GM19239 (cell line): ENCODE results near the gene FYB1.
A peak's percentile ranks its signal among the peaks of the same experiment; 100 is the strongest.

Experiments used
- DNase-seq: peaks from one replicate; pipeline ENCODE4 v3.0.0; 2011; ENCODE audit warnings: low spot score; ENCODE audit not compliant: insufficient read length
- FAIRE-seq: peaks from 2 replicates; lab custom pipeline; 2011; peaks lifted over from hg19 to GRCh38; lab: Jason Lieb, UNC

FYB1 gene

DNA sequence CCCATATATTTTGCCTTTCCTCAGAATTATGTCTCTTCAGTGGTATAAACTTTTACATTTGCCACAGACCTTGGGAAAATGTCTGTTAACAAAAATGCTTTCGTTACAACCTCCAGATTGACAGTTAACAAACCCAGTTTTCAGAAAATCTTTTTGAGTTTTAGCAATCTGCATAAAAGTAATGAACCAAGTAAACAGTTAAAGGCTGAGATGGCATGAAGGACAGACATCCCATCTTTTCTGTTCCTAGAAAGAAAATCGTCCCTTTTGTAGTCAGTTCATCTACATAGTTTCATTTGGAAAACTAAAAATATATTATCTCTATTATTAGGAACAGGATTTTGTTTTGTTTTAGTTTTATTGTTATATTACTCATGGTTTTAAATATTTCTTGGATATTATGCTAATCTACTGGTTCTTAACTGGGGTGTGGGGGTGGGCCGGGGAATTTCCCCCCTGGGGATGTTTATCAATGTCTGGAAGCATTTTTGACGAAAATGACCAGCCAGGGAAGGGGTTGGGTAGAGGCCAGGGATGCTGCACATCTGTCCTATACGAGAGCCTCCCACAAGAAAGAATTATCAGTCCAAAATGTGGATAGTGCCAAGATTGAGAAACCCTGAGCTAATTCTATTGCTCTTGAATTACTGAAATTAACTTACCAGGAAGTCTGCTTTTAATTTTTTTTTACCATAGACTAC lies 11.9 kb downstream of the FYB1 start:
- DNase-seq, result no peak
- FAIRE-seq, result no peak

DNA sequence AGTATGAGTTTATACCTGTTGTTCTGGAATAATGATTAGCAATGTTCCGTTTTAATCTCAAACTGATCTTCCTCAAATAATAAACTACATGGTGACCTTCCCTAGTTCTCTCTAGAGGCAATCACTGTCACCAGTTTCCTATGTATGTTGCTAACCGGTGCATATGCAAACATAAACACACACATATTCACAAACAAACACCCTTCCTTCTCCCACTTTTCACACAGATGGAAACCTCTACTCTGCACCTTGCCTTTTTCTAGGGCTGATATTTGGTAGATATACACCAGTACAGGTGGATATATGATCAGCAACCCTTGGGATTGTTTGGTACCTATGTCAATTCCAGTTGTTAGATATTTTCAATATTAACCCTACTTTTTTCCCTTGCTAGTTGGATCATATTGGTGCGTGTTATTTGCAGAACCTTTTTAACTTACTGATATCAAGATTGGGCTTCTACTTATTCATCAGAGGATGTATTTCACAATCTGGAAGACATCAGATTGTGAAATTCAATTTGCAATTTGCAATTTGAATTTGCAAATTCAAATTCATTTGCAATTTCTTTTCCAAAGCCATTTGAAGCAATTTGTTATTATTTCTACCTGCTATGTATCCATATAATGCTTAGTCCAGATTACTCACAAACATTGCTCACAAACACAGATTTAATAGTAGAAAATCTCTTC lies 12.6 kb downstream of the FYB1 start:
- DNase-seq, result no peak
- FAIRE-seq, result no peak

DNA sequence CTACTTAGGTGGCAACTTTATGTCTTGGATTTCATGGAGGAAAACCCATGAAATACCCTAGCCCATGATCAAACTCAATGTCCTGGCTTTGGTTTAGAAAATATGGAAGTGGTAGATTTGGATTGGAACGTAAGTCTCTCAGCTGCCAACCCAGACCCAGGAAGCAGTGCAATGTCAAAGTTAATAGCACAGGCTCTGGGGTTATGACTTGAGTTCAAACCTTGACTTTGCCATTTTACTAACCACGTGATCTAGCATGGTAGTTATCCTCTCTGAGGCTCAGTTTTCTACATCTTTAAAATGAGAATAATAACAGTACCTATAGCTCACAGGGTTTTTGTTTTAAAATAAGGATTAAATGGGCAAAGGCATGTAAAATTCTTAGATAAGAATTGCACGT lies 13.8 kb downstream of the FYB1 start:
- DNase-seq, result no peak
- FAIRE-seq, result no peak

DNA sequence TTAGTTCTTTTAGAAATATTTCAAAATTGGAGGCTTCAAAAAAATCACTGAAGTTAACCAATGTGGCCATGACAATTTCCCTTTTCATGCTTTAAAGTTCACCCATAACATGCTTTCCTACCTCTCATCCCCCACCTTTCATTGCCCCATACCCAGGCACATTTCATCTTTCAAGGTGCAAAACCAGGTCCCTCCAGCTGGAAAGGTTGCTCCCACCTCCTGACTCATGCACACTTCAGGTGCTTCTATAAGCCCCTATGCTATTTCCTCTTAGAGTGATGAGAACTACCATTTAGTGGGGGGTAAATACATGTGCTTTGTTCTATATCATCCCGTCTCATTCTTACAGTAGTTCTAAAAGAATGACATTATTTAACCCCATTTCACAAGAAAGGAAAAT lies 15.4 kb downstream of the FYB1 start:
- no peak for DNase-seq
- FAIRE-seq, result no peak

DNA sequence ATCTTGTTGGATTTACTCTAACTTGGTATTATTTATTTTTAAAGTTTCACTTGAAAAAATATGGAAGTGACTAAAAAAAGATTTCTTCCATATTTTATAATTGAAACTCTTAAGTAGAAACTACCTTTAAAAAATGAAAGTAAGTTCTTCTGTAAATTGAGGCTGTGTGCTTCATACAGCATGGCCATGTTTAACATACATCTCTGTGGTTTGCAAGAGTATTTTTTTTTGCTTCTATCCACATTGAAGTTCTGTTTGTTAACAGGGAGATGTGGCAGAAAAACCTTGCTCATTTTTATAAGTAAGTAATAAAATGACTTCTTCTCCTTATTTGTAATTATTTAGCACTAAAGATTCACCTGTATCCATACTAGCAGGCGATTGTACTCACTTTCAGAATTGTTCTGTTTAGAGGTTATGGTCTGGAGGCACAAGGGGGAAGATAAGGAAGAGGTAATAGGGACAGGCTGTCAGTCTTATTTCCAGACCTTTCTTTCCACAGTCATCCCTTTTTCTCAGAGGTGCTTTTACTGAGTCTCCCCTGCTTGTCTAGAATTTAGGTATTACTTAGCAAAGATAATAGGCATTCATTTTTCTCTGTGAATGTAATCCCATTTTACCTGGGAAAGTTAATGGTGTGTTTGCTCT lies 16.0 kb downstream of the FYB1 start:
- no peak for FAIRE-seq

DNA sequence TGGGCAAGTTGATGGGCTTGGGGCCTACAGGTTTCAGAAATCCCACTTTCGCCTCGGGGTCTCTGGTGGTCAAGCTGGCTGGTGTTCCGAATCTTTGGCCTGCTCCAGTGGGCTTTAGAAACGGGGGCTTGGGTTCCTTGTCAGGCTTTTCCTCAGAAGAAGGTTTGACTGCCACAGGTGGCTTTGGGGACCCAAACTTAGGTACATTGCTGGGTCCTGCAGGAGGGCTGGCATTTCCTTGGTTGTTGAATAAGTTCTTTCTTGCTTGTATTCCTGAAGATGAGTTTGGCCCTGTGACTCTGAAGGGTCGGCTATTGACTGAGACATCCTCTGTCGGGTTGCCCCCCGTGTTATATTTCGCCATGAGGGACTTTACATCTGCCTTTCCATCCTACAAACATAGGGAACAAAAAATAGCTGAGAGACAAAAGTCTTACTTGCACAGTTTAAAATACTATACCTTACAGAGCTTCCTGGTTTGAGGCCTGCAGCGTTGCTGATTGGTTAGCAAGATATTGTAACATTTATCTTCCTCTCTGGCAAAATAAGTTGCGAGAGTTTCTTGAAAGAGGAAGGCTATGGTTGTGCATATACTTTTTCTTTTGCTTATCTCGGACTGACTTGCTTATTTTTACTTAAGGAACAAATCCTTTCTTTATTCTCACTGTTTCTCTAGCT lies 16.6 kb downstream of the FYB1 start:
- DNase-seq (no peak), FAIRE-seq (no peak)

More for the DNA sequence above, 16.0 kb downstream of the FYB1 start:
- no peak for DNase-seq

DNA sequence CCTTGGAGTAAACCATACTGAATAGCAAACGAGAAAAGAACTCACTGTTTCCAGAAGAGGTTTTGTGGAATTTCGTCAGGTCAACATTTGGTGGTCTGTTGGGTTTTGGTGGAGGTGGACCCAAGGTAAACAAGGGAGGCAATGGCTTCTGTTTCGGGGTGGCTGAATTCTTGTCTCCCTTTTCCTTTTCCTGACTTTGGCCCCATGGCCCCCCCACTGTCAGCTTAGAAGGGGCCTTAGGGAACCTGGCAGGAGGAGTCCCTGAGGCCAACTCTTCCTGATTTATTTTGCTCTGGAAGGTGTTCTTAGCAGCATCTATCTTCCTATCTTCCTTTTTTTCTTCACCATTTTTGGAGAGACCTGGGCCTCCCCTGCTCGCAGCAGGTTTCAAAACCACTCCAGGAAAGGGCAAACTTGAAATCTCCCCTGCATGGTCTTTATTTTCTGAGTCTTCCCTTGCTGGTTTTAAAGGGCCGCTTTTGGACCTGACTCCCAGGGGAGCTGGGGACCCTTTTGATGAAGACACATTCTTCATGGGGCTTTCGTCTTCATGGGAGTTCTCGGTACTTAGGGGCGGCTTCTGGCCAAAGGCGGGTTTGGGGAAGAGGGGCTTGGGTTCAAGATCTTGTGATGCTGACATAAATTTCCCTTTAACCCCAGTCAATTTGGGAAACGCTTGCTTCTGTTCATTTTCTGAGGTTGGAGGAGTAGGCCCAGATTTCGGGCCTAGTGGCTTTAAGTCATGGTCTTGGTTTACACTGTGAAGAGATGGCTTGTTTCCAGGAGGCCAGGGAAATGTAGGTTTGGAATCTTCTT lies 17.4 kb downstream of the FYB1 start:
- no peak for DNase-seq
- FAIRE-seq, result no peak

DNA sequence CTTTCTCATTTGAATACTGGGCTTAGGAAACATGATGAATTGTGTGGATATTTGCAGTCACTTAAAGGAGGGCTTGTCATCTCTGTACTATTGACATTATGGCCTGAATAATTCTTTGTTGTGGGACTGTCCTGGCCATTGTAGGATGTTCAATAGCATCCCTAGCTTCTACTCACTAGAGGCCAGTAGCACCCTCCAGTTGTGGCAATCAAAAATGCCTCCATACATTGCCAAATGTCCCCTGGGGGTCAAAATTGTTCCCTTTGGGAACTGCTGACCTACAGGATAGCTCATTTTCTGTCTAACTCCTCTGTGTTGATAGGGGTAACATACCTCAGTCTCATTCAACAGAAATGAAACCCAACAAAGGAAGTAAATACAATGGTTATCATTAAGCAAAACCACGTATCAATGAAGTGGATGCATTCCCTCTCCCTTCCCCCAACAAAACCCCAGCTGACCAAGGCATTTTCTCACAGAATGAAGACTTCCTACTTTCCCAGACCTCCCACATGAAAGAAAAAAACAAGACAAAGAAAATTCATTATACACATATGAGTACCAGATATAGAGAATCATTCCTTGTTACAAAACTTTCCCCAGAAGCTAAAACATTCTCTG lies 18.1 kb downstream of the FYB1 start:
- FAIRE-seq (no peak), DNase-seq (no peak)

DNA sequence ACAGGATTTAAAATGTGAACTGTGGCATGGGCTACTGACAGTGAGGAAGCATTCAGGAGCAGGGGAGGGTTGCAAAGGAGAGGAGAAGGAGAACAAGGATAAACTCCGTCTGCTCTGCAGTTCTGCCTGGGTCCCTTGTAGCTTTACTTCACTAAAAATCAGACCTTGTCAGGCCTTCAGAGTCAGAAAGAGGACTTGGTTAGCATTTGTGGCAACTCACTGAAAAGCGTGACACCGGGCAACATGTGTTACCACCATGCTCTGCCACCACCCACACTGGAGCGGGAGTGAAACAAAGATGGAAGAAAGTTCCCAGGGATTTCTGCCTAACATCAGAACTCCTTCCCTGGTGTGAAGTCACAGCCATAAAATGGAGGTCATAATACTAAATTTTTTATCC lies 19.3 kb downstream of the FYB1 start:
- FAIRE-seq, result no peak

DNA sequence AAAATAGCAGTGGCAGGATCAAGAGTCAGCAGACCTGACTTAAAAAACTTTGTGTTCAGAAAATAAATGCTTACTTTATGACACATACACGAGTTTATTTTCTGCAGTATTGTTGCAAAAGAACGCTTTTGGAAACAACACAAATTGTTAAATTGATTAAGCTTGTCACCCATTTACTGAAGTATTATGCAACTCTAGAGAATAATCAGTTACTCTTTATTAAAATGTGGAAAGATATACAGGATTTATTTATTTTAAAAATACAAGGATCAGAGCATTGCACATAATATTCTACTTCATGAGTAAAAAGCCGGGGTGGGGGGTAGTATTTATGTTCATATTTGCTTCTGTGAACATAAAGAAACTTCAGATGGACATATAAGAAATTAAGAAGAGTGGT lies 20.0 kb downstream of the FYB1 start:
- FAIRE-seq, result no peak
- DNase-seq, result no peak

More for the DNA sequence above, 19.3 kb downstream of the FYB1 start:
- no peak for DNase-seq

DNA sequence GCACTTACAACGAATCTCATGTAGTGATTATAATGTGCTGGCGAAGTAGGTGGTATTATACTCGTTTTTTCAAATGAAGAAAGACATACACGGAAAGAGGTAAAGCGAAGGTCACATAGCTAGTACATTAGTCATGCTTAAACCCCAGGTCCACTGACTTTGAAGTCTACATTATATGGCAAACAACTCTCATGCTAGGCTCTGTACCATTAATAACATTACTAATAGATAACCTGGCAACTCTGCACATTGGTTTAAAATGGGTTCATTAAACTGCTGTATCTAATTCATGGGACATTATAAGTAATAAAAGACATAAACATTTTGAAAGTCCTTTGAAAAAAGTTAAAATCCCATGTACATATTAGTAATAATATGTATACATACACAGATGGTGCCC lies 21.2 kb downstream of the FYB1 start:
- DNase-seq, result no peak
- FAIRE-seq, result no peak

DNA sequence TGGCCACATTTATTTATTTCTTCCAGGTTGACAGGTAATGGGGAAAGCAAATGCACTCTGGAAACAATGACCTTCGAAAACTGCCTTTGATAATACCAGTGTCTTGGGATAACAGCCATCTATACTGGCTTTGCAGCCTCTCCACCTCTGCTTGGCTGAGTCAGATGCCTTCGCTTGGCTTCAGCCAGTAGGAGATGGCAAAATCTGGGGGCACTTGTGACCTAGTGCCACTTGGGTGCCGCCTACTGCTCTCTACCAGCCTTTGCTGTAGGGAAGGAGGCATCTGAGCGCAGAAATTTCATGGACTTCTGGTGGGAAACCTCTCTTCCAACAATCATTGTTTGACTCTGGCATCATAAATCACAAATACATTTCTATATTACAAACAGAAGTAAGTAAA lies 21.8 kb downstream of the FYB1 start:
- no peak for DNase-seq
- FAIRE-seq, result no peak

DNA sequence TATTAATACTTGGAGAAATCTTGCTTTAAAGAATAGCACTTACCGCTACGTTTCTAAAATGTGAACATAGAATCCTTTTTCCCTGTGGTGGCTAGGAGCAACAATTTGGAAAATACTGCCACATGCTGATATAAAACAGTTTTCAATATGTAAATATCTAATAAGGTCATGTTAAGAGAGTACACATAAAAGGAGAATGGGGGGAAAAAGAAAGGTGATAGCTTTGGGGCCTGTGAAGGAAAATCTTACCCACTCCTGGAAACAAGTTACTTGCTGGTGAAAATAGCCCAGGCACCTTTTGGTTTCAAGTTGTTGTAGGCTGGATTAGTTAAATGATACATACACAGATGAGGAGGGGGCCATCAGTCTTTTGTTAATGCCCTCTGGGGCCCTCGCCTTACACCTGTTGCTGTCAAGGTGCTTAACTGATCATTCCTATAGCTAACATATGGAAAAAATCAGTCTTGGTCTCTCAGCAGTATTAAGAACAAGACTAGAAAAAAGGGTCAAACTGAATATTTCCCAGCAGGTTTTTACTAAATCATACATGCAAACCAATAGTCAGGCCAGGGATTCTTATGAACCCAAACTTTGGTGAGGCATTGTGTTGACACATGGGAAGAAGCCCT lies 24.1 kb downstream of the FYB1 start:
- DNase-seq (no peak), FAIRE-seq (no peak)

DNA sequence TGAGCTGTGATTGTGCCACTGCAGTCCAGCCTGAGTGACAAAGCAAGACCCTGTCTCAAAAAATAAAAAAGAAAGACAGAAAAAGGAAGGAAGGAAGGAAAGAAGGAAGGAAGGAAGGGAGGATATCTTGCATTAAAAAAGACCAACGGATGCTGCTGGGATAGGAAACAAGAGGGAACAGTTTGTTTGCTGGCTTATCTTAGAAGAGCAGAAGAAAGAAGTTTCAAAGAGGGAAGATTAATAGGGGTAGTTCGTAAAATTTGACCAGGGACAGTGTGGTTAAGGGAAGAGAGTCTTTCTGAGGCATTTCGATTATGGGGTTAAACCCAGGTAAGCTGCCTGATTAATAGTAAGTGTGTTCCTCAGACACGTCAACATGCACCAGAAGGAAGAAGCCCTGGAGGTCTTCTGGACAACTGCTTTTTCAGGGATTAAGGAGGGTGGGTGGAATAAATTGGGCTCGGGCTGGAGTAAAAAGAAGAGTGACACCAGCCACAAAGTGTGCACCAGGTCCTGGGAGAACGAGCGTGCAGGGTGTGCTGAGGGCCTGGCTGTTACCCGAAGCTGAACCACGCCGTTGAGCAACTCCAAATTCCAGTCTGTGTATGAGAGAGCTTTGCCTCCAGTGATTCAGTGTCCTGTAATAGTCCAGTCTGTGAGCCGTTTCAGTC lies 24.8 kb downstream of the FYB1 start:
- FAIRE-seq, result no peak
- DNase-seq, result no peak

DNA sequence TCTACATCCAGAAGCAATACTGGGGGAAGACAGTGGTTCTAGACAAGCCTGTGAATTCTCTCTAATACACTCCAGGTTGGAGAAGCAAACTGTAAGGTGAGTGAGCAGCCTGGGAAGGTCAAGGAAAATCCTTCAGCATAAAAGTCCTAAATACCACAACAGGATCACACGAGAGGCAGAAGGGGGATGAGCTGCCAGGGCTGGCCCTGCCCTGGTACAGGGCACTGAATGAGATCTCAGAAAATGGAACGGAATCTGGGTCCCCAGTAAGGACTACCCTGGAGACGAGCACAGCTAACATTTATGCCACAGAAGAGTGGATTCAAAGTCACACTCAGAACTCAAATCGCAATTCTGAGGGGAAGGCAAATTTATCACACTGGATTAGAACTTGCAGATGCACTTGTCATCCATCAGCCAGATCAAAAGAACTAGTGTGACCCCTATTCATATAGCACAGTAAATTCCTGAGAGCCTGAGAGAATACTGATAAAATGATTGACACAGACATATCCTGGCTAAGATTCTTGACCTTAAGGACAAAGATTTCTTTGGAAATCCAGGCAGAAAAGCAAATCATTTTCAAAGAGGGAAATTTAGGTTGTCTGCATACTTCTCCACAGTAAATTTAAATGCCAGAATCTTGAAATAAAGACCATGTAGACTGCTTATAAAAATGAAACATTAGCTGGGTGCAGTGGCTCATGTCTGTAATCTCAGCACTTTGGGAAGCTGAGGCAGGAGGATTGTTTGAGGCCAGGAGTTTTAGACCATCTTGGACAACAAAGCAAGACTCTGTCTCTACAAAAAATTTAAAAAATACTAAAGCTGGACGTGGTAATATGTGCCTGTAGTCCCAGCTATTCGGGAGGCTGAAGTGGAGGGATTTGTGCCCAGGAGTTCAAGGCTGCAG lies 25.6 kb downstream of the FYB1 start:
- DNase-seq, result no peak

DNA sequence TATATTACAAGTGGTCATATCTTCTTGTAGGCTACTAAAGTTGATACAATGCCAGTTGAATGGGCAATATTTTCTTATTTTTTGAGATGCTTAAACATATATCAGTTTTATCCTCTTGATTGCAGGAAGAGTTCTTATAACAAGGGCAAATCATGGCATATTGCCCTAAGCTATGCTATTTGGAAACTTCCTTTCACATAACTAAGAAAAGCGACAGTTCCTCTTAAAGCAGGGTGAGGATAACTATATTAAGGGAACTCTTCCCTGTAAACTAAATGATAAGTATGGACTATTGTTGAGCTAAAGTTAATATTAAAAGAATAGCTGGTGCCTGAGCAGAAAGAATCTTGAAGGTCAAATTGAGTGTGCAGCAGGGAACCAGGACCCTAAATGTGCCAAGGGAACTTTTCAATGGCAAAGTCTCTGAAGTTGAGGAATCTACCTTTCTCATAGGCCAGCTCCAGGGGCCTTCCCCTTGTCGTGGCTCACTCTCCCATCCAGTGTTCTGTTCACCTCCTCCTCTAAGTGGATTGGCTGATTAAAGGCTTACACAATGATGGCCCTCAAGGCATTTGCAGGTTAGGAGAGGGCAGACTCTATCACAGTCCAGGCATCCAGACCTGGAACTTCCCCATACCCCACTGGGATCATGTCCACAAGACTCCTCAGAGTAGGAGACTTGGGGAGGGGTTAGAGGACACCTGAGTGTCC lies 26.8 kb downstream of the FYB1 start:
- FAIRE-seq, result no peak
- DNase-seq, result no peak

More for the DNA sequence above, 25.6 kb downstream of the FYB1 start:
- FAIRE-seq, result no peak

DNA sequence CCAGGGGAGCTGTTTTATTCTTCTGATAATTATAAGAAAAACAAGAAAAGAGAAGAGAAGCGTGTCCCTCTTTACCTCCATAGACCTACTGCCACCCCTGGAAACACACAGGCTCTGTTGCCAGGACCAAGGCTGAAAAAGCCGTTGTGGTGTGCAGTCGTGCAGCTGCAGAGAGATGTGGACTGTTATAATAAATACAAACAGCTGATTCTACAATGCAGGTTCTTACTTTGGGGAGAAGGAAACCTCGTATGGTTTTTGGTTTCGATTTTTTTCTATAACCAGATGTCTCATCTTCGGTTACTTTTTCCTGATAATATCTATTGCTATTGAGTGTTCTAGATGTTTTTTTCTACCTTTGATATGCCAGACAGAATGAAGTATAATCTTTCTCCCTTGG lies 28.1 kb downstream of the FYB1 start:
- no peak for DNase-seq

More for the DNA sequence above, 28.1 kb downstream of the FYB1 start:
- peak; percentile 23 for FAIRE-seq
